Measurements from ENCODE around the gene DDR1.
"Not testable (repeated sequence)": the region's sequence is repeated elsewhere in the genome, so short reads cannot be mapped to it uniquely, and the experiment has no call there.

Gene DDR1

GRCh38 chr6:30883685-30884520 lies at the start of gene DDR1:
TSS of gene DDR1 (plus strand) at chr6:30884519. CDS start at chr6:30888730, 4,211 bp downstream.
- DNase-seq (ENCODE audit: low spot score): no peak

GRCh38 chr6:30834646-30835045 lies 49.7 kb upstream of the DDR1 start:
- DNase-seq (ENCODE audit: low spot score): no peak

GRCh38 chr6:30835576-30835975 lies 48.7 kb upstream of the DDR1 start:
- DNase-seq (ENCODE audit: low spot score): no peak

- DNase-seq (ENCODE audit: low spot score): no peak
These were observed 47.9 kb upstream of the DDR1 start for GRCh38 chr6:30836431-30836866.

- DNase-seq (ENCODE audit: low spot score): no peak
These were observed 47.4 kb upstream of the DDR1 start for GRCh38 chr6:30836957-30837356.

- no peak for DNase-seq (ENCODE audit: low spot score)
These were observed 46.9 kb upstream of the DDR1 start for GRCh38 chr6:30837432-30837831.

- no peak for DNase-seq (ENCODE audit: low spot score)
These were observed 46.4 kb upstream of the DDR1 start for GRCh38 chr6:30837870-30838269.

GRCh38 chr6:30839671-30840070 lies 44.6 kb upstream of the DDR1 start:
- no peak for DNase-seq (ENCODE audit: low spot score)

- DNase-seq (ENCODE audit: low spot score): no peak
These were observed 44.0 kb upstream of the DDR1 start for GRCh38 chr6:30840084-30840934.

GRCh38 chr6:30840935-30841643 lies 43.2 kb upstream of the DDR1 start:
- no peak for DNase-seq (ENCODE audit: low spot score)

GRCh38 chr6:30841644-30842504 lies 42.4 kb upstream of the DDR1 start:
- DNase-seq (ENCODE audit: low spot score): no peak

GRCh38 chr6:30842754-30843610 lies 41.3 kb upstream of the DDR1 start:
- DNase-seq (ENCODE audit: low spot score): no peak

GRCh38 chr6:30843611-30843998 lies 40.7 kb upstream of the DDR1 start:
- DNase-seq (ENCODE audit: low spot score): no peak

GRCh38 chr6:30844118-30844535 lies 40.2 kb upstream of the DDR1 start:
- DNase-seq (ENCODE audit: low spot score): no peak

- no peak for DNase-seq (ENCODE audit: low spot score)
These were observed 39.1 kb upstream of the DDR1 start for GRCh38 chr6:30845183-30845582.

- DNase-seq (ENCODE audit: low spot score): no peak
These were observed 36.8 kb upstream of the DDR1 start for GRCh38 chr6:30847421-30847970.

- DNase-seq (ENCODE audit: low spot score): no peak
These were observed 36.3 kb upstream of the DDR1 start for GRCh38 chr6:30847971-30848436.

GRCh38 chr6:30849903-30850651 lies 34.2 kb upstream of the DDR1 start:
- DNase-seq (ENCODE audit: low spot score): no peak

- DNase-seq (ENCODE audit: low spot score): not testable (repeated sequence)
These were observed 31.9 kb upstream of the DDR1 start for GRCh38 chr6:30852459-30852858.

Measured in kidney capillary endothelial cell (primary cell).